Fibroblast of lung (primary cell): ENCODE results near the gene PRTN3.

Experiments used
- EZH2 ChIP-seq: IDR thresholded peaks from 2 replicates; pipeline ENCODE4 v1.5.1; 2012; ENCODE audit warnings: low read length, control low read depth, mild to moderate bottlenecking; ENCODE audit errors: missing control alignments
- TF ChIP-seq, protein P1 (sequence below), 2 donors: IDR thresholded peaks in 1 of 2; conservative IDR thresholded peaks in 1 of 2; 1 replicate in 1 of 2; 2 replicates in 1 of 2; pipeline ENCODE4 v1.5.1; 2011 to 2012; ENCODE audit warnings: low read length in 2 of 2, control low read depth in 1 of 2, inconsistent platforms in 1 of 2, low read depth in 1 of 2, mild to moderate bottlenecking in 1 of 2

DNA sequence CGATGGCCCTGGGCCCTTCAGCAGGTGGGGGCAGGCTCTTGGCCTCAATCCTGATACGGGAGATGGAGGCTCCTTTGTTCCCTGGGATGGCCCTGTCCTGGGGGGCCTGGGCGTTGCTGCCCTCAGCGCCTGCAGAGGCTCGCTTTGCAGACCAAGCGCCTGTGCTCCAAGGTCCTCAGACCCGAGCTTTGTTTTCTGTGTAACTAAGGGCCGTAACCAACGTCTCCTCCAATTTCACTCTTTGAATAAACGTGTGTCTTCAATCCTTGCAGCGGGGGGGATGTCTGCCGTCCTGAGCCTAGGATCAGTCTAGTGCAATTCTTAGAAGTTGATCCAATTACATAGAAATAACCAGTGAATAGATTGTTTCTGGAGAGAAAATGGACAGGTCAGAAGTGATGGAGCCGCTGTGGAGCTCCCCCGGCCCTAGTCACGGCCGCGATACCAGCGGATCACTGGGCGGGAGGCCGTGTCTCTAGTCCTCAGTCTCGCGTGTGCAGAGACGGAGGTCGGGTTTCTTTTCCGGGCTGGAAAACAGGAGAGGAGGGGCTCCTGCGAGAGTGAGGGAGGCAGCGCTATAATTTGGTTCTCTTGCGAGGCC lies 38.2 kb upstream of the PRTN3 start:
- TF ChIP-seq, protein P1, sequence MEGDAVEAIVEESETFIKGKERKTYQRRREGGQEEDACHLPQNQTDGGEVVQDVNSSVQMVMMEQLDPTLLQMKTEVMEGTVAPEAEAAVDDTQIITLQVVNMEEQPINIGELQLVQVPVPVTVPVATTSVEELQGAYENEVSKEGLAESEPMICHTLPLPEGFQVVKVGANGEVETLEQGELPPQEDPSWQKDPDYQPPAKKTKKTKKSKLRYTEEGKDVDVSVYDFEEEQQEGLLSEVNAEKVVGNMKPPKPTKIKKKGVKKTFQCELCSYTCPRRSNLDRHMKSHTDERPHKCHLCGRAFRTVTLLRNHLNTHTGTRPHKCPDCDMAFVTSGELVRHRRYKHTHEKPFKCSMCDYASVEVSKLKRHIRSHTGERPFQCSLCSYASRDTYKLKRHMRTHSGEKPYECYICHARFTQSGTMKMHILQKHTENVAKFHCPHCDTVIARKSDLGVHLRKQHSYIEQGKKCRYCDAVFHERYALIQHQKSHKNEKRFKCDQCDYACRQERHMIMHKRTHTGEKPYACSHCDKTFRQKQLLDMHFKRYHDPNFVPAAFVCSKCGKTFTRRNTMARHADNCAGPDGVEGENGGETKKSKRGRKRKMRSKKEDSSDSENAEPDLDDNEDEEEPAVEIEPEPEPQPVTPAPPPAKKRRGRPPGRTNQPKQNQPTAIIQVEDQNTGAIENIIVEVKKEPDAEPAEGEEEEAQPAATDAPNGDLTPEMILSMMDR (conservative IDR thresholded peaks at IDR 0.05 in 1 of 2, IDR thresholded peaks at IDR 0.05 in 1 of 2; ENCODE audit: low read depth in 1 of 2, low read length in 2 of 2): no peak
- no peak for TF ChIP-seq EZH2
